ENCODE data around the gene METTL14.

The METTL14 gene

DNA sequence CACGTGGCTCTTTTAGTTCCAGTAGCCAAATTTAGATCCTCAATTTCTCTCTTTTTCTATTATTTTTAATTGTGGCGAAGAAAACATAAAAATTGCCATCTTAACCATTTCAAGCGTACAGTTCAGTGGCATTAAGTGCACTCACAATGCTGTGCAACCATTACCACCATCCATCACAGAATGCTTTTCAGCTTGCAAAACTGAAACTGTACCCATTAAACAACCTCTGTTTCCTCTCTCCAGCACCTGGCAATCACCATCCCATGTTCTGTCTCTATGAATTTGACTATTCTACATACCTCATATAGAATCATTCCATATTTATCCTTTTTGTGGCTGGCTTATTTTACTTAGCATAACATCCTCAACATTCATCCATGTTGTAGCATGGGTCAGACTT is 74.9 kb downstream of the METTL14 start:
- DNase-seq, result no peak

DNA sequence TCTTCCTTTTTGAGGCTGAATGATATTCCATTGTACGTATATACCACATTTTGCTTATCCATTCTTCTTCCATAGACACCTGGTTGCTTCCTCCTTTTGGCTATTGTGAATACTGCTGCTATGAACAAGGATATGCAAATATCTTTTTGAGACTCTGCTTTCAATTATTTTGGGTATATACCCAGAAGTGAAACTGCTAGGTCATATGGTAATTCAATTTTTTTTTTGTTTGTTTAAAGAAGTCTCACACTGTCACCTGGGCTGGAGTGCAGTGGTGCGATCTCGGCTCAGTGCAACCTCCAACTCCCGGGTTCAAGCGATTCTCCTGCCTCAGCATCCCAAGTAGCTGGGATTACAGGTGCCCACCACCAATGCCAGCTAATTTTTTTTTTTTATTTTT is 75.3 kb downstream of the METTL14 start:
- DNase-seq, result no peak

DNA sequence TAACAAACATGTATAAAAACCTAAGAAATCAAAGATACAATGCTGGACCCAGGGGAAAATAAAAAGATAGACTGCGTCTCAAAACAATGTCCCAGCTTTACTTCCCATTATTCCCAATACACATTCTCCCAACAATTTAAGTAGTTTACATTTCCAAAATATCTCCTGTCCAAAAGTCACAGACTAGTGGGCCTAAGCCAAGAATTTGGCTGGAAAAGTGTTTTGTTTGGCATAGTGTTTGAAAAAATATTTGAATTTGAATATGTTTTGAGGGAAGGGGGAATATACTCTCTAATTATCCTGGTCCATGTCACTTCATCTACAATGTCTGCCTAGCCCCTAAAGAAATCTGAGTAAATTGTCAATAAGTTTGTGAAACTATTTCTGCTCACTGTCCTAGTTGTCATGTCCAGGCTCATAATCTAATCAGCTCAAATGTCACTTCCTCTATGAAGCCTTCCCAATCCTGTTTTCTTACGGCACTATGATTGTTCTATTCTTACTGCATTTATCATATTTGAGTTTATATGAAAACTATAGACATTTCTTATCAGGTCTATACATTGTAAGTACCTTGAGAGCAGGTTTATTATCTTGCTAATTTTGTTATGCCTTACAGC is 76.3 kb downstream of the METTL14 start:
- DNase-seq, result no peak

DNA sequence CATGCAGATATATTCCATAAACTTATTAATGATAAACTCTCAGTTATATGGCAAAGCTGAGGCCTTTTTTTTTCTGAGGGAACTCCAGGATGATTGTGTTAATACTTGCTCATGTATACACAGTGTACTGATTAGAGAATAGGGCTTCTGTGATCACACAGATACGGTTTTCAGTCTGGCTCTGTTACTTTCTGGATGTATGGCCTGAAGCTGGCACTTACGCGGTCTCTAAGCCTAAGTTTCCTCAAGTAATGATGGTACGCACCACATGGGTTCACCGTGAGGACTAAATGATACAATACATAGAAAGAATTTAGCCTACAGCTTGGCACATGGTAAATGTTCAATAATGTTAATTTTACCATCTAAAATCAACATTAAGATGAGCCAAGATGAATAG is 77.0 kb downstream of the METTL14 start:
- DNase-seq, result no peak

DNA sequence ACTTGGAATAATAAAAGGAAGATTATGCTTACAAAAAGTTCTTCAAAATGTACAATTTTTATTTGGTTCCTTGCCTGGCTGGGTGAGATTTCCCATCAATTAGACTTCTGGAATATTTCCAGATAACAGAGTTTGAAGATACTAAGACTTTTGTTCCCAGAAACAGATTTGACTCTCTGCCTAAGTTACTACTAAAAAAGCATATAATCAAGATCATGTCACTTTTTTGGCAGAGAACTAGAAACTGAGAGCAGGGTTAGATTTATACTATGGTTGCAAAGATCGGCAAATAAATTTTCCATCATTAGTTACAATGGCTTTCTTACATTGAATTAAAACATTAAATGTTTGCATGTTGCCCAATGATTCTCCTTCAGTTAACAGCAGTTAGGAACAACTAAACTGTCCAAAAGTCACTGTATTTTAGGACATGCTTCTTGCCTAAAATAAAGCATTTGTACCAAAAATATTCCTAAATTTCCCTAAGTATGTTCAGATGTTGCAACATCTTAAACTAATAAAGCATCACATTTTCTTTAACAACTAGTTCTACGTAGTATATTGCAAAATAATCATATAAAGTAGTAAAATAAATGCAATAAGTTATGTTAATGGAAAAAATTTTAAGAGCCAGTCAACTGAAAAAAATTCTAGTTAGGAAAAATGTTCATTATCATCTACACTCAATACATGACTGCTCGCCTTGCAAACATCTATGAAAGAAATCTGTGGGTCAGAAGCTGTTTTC is 77.7 kb downstream of the METTL14 start:
- DNase-seq, result no peak
